PC-9 (cell line): ENCODE measurements around the gene SYTL5.

Source experiments
- EZH2 ChIP-seq: fragments of 200-600 bp; sonication (generic); IDR thresholded peaks from 2 replicates; pipeline ENCODE4 v1.8.0; 2017; ENCODE audit warnings: antibody characterized with exemption, low read depth
- TF ChIP-seq, protein P1 (sequence below): fragments of 200-600 bp; sonication (generic); conservative IDR thresholded peaks from 2 replicates; pipeline ENCODE4 v1.6.1; 2017; ENCODE audit warnings: mixed run types, antibody characterized with exemption, mild to moderate bottlenecking, moderate library complexity

DNA sequence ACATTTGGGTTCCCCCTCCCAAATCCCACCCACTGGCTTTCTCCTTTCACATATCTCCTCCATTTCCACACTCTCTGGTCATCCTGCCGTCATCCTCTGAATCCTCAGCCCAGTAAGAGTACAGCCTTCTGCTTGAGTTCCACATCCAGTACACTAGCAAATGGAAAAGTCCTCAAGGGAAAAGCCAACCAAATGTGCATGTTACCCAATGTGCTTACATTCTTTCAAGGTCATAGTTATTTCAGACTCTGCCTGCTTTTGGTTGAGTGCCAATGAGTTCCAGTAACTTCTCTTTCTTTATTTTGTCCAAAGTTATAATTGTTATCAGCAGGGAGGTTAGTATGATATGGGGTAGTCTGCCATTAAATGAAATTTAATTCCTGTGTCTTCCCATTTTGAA lies 136.3 kb downstream of the SYTL5 start:
- TF ChIP-seq, protein P1, sequence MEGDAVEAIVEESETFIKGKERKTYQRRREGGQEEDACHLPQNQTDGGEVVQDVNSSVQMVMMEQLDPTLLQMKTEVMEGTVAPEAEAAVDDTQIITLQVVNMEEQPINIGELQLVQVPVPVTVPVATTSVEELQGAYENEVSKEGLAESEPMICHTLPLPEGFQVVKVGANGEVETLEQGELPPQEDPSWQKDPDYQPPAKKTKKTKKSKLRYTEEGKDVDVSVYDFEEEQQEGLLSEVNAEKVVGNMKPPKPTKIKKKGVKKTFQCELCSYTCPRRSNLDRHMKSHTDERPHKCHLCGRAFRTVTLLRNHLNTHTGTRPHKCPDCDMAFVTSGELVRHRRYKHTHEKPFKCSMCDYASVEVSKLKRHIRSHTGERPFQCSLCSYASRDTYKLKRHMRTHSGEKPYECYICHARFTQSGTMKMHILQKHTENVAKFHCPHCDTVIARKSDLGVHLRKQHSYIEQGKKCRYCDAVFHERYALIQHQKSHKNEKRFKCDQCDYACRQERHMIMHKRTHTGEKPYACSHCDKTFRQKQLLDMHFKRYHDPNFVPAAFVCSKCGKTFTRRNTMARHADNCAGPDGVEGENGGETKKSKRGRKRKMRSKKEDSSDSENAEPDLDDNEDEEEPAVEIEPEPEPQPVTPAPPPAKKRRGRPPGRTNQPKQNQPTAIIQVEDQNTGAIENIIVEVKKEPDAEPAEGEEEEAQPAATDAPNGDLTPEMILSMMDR: no peak
- no peak for TF ChIP-seq EZH2
